Mucosa of rectum (tissue), 2 donors: ENCODE results near the gene LRRTM3.

Experiments
- H3K27ac ChIP-seq, 2 donors: one replicate each; pipeline ENCODE4 v1.7.0; 2013; ENCODE audit warnings: inconsistent platforms in 2 of 2, low read depth in 2 of 2, low read length in 2 of 2
- H3K27me3 ChIP-seq, 2 donors: one replicate each; pipeline ENCODE4 v1.7.0; 2013; ENCODE audit warnings: low read length in 2 of 2; ENCODE audit not compliant: control insufficient read depth in 2 of 2, insufficient read depth in 2 of 2
- H3K36me3 ChIP-seq, 2 donors: one replicate each; pipeline ENCODE4 v1.7.0; 2013; ENCODE audit warnings: low read length in 2 of 2; ENCODE audit not compliant: control insufficient read depth in 2 of 2, insufficient read depth in 2 of 2
- H3K4me1 ChIP-seq, 2 donors: one replicate each; pipeline ENCODE4 v1.7.0; 2013; ENCODE audit warnings: low read length in 2 of 2, mild to moderate bottlenecking in 1 of 2; ENCODE audit not compliant: control insufficient read depth in 2 of 2, insufficient read depth in 2 of 2
- H3K4me3 ChIP-seq, 2 donors: one replicate each; pipeline ENCODE4 v1.7.0; 2013; ENCODE audit warnings: low read length in 2 of 2
- H3K9ac ChIP-seq, 2 donors: one replicate each; pipeline ENCODE4 v1.7.0; 2013; ENCODE audit warnings: low read length in 2 of 2, low read depth in 1 of 2, mild to moderate bottlenecking in 1 of 2
- H3K9me3 ChIP-seq, 2 donors: one replicate each; pipeline ENCODE4 v1.7.0; 2013; ENCODE audit warnings: low read length in 2 of 2; ENCODE audit not compliant: control insufficient read depth in 2 of 2
- donor health status: healthy.
- donor health status: Normal muscosa, but diverticular disease.

LRRTM3 gene

GRCh38 chr10:66980246-66980815 is 54.5 kb downstream of the LRRTM3 start:
- Histone ChIP-seq H3K9ac (no peak overlapping the region), H3K9me3 (no peaks in the 10 kb centered on the region), H3K4me1 (no peaks in the 10 kb centered on the region), H3K36me3 (no peaks in the 10 kb centered on the region), H3K4me3 (no peak overlapping the region), H3K27ac (no peak overlapping the region), H3K27me3 (no peaks in the 10 kb centered on the region)

- Histone ChIP-seq H3K36me3 (no peaks in the 10 kb centered on the region), H3K27ac (no peak overlapping the region), H3K9me3 (no peaks in the 10 kb centered on the region), H3K4me3 (no peak overlapping the region), H3K4me1 (no peaks in the 10 kb centered on the region), H3K27me3 (no peaks in the 10 kb centered on the region), H3K9ac (no peak overlapping the region)
Measured at GRCh38 chr10:66981361-66982052, 55.7 kb downstream of the LRRTM3 start.

- Histone ChIP-seq H3K9ac (no peak overlapping the region), H3K4me1 (no peaks in the 10 kb centered on the region), H3K9me3 (no peaks in the 10 kb centered on the region), H3K27me3 (no peaks in the 10 kb centered on the region), H3K27ac (no peak overlapping the region), H3K4me3 (no peak overlapping the region), H3K36me3 (no peaks in the 10 kb centered on the region)
Measured at GRCh38 chr10:66982053-66982420, 56.2 kb downstream of the LRRTM3 start.

GRCh38 chr10:66982792-66983474 is 57.1 kb downstream of the LRRTM3 start:
- Histone ChIP-seq H3K27ac (no peak overlapping the region), H3K4me1 (no peaks in the 10 kb centered on the region), H3K27me3 (no peaks in the 10 kb centered on the region), H3K4me3 (no peak overlapping the region), H3K9ac (no peak overlapping the region), H3K9me3 (no peaks in the 10 kb centered on the region), H3K36me3 (no peaks in the 10 kb centered on the region)

GRCh38 chr10:66983475-66983818 is 57.6 kb downstream of the LRRTM3 start:
- H3K27ac ChIP-seq: no peak overlapping the region
- H3K9me3 ChIP-seq: no peaks in the 10 kb centered on the region
- H3K36me3 ChIP-seq: no peaks in the 10 kb centered on the region
- no peak overlapping the region for H3K9ac ChIP-seq
- no peaks in the 10 kb centered on the region for H3K4me1 ChIP-seq
- no peak overlapping the region for H3K4me3 ChIP-seq
- H3K27me3 ChIP-seq: no peaks in the 10 kb centered on the region

GRCh38 chr10:66990143-66990830 is 64.5 kb downstream of the LRRTM3 start:
- Histone ChIP-seq H3K27me3 (no peaks in the 10 kb centered on the region), H3K9ac (no peak overlapping the region), H3K36me3 (no peaks in the 10 kb centered on the region), H3K27ac (no peak overlapping the region), H3K4me3 (no peak overlapping the region), H3K4me1 (no peaks in the 10 kb centered on the region), H3K9me3 (no peaks in the 10 kb centered on the region)

- no peaks in the 10 kb centered on the region for H3K27me3 ChIP-seq
- no peak overlapping the region for H3K27ac ChIP-seq
- H3K9me3 ChIP-seq: no peaks in the 10 kb centered on the region
- no peak overlapping the region for H3K4me3 ChIP-seq
- no peaks in the 10 kb centered on the region for H3K36me3 ChIP-seq
- H3K9ac ChIP-seq: no peak overlapping the region
- no peaks in the 10 kb centered on the region for H3K4me1 ChIP-seq
Measured at GRCh38 chr10:66996996-66997395, 71.2 kb downstream of the LRRTM3 start.

- Histone ChIP-seq H3K9me3 (no peaks in the 10 kb centered on the region), H3K27me3 (no peaks in the 10 kb centered on the region), H3K27ac (no peak overlapping the region), H3K4me1 (no peaks in the 10 kb centered on the region), H3K36me3 (no peaks in the 10 kb centered on the region), H3K4me3 (no peak overlapping the region), H3K9ac (no peak overlapping the region)
Measured at GRCh38 chr10:66999762-67000545, 74.1 kb downstream of the LRRTM3 start.

GRCh38 chr10:67004690-67005089 is 78.9 kb downstream of the LRRTM3 start:
- Histone ChIP-seq H3K9me3 (no peaks in the 10 kb centered on the region), H3K4me3 (no peak overlapping the region), H3K9ac (no peak overlapping the region), H3K27ac (no peak overlapping the region), H3K27me3 (no peaks in the 10 kb centered on the region), H3K4me1 (no peaks in the 10 kb centered on the region), H3K36me3 (no peaks in the 10 kb centered on the region)
